Endothelial cell of umbilical vein (primary cell): ENCODE measurements around the gene SERPINA6. TPM values are rescaled to one million over a fixed set of nuclear protein-coding genes. Genes with fewer than 3 reads are reported as not detected.

ENCODE experiments used
- BruUV-seq: library from RNA; stranded (reverse); fragments of 400-500 nt; replicated peaks from 2 replicates; lab custom pipeline; 2021; lab: Mats Ljungman, UMichigan
- CTCF ChIA-PET: fragments of 300-600, 350-600 bp; sonication (Branson Sonifier 250); formaldehyde crosslinking; loops from one replicate; lab custom pipeline; 2021; ENCODE audit warnings: antibody characterized with exemption, inconsistent platforms; lab: Charles Lee
- POLR2A ChIA-PET: fragments of 300-600, 350-600 bp; sonication (Branson Sonifier 250); formaldehyde crosslinking; loops from one replicate; lab custom pipeline; 2021; ENCODE audit warnings: antibody characterized with exemption, inconsistent platforms; lab: Charles Lee
- DNase-seq: peaks from one replicate; pipeline ENCODE4 v3.0.0-alpha.2; 2011; ENCODE audit warnings: low read depth, low spot score
- FAIRE-seq: peaks from 2 replicates; lab custom pipeline; 2011; peaks lifted over from hg19 to GRCh38; lab: Jason Lieb, UNC
- H2AFZ ChIP-seq: 2 replicates; pipeline ENCODE4 v1.6.0; 2012; ENCODE audit warnings: low read depth, low read length, control low read depth, inconsistent platforms
- H3K27ac ChIP-seq: 2 replicates; pipeline ENCODE4 v1.5.1; 2011; ENCODE audit warnings: low read depth, mild to moderate bottlenecking, control low read depth, low read length, moderate library complexity; ENCODE audit not compliant: insufficient read depth
- H3K27me3 ChIP-seq, 2 experiments: 2 replicates each; pipeline versions ENCODE4 v1.6.0 to v1.6.1; 2011; ENCODE audit warnings: low read length in 2 of 2, mixed read lengths in 1 of 2; ENCODE audit not compliant: control insufficient read depth in 2 of 2, insufficient read depth in 2 of 2
- H3K36me3 ChIP-seq, 2 experiments: 2 replicates in 1 of 2; 3 replicates in 1 of 2; pipeline ENCODE4 v1.5.1; 2011; ENCODE audit warnings: low read length in 2 of 2, mild to moderate bottlenecking in 1 of 2, moderate library complexity in 1 of 2; ENCODE audit not compliant: control insufficient read depth in 2 of 2, insufficient read depth in 2 of 2; ENCODE audit errors: extremely low read depth in 1 of 2
- H3K4me1 ChIP-seq: 3 replicates; pipeline ENCODE4 v1.5.1; 2011; ENCODE audit warnings: mild to moderate bottlenecking, low read length; ENCODE audit not compliant: control insufficient read depth, insufficient read depth; ENCODE audit errors: extremely low read depth
- H3K4me2 ChIP-seq: 2 replicates; pipeline ENCODE4 v1.6.1; 2011; ENCODE audit warnings: low read length, control low read depth, mixed read lengths; ENCODE audit not compliant: insufficient read depth
- H3K4me3 ChIP-seq, 3 experiments: fragments of 200-600 bp in 1 of 3; sonication (generic), shearing (Covaris generic) in 1 of 3; replicated peaks in 1 of 3; 2 replicates each; pipeline ENCODE4 v1.5.1; 2011 to 2016; ENCODE audit warnings: control low read depth in 3 of 3, low read length in 3 of 3, mild to moderate bottlenecking in 2 of 3, inconsistent platforms in 1 of 3, low read depth in 1 of 3, moderate library complexity in 1 of 3; ENCODE audit not compliant: insufficient read depth in 1 of 3
- H3K79me2 ChIP-seq: 2 replicates; pipeline ENCODE4 v1.6.0; 2012; ENCODE audit warnings: low read length, inconsistent platforms; ENCODE audit not compliant: control insufficient read depth, insufficient read depth
- H3K9ac ChIP-seq: replicated peaks from 2 replicates; pipeline ENCODE3; 2011; ENCODE audit warnings: low read length, control low read depth; ENCODE audit not compliant: insufficient read depth; ENCODE audit errors: extremely low read depth
- H3K9me1 ChIP-seq: replicated peaks from 3 replicates; pipeline ENCODE4 v1.6.0; 2011; ENCODE audit warnings: mild to moderate bottlenecking, low read length; ENCODE audit not compliant: control insufficient read depth, insufficient read depth; ENCODE audit errors: extremely low read depth
- H3K9me3 ChIP-seq: replicated peaks from 2 replicates; pipeline ENCODE4 v1.5.1; 2012; ENCODE audit warnings: low read length, inconsistent platforms; ENCODE audit not compliant: control insufficient read depth, insufficient read depth
- H4K20me1 ChIP-seq: replicated peaks from 2 replicates; pipeline ENCODE3; 2011; ENCODE audit warnings: mild to moderate bottlenecking, low read length; ENCODE audit not compliant: control insufficient read depth, insufficient read depth; ENCODE audit errors: extremely low read depth
- CTCF ChIP-seq, 2 donors: IDR thresholded peaks; 1 replicate in 1 of 2; 2 replicates in 1 of 2; pipeline ENCODE4 v1.5.1; 2011; ENCODE audit warnings: low read length in 2 of 2, mild to moderate bottlenecking in 2 of 2, moderate library complexity in 2 of 2, control low read depth in 1 of 2, inconsistent platforms in 1 of 2, low read depth in 1 of 2; ENCODE audit not compliant: insufficient read depth in 1 of 2; ENCODE audit errors: extremely low read depth in 1 of 2
- FOS ChIP-seq: IDR thresholded peaks from 2 replicates; pipeline ENCODE4 v1.6.1; 2011; ENCODE audit warnings: mild to moderate bottlenecking, low read length, moderate library complexity, borderline replicate concordance; ENCODE audit not compliant: insufficient read depth
- GATA2 ChIP-seq: IDR thresholded peaks from 2 replicates; pipeline ENCODE4 v1.7.0; 2011; ENCODE audit warnings: low read depth, mild to moderate bottlenecking, moderate library complexity, mixed read lengths, low read length; ENCODE audit not compliant: insufficient read length, insufficient read depth
- MAX ChIP-seq: IDR thresholded peaks from 2 replicates; pipeline ENCODE4 v1.6.1; 2011; ENCODE audit not compliant: insufficient read depth, insufficient read length
- POLR2AphosphoS5 ChIP-seq: IDR thresholded peaks from 2 replicates; pipeline ENCODE4 v1.6.1; 2012; ENCODE audit warnings: low read depth, mild to moderate bottlenecking, control low read depth, low read length, moderate library complexity; ENCODE audit not compliant: insufficient read depth
- dilution Hi-C: fragments of 300-500 bp; cut with MboI; formaldehyde crosslinking; loops from one replicate; pipeline ENCODE4 v1.15.0; 2019; ENCODE audit warnings: low sequenced_read_pairs; ENCODE audit not compliant: extremely low pct_ligation_motif_present
- intact Hi-C: fragments of 100-400 bp; cut with micrococcal nuclease; formaldehyde crosslinking; loops from one replicate; pipeline ENCODE4 v1.10.0; 2022
- polyA plus RNA-seq, 4 experiments: library from polyadenylated mRNA; depleted of rRNA in 3 of 4; stranded (reverse) in 3 of 4; unstranded in 1 of 4; fragments of >200 nt; gene quantifications; 2 replicates each; pipeline versions ENCODE4 v1.2.1 to v1.2.3, GENCODE V29; 2011 to 2012; ENCODE audit warnings: missing spikeins in 1 of 4
- total RNA-seq: library from RNA; stranded (reverse); gene quantifications from 2 replicates; pipeline ENCODE4 v1.2.3, GENCODE V29; 2021

SERPINA6 gene
- total and polyA plus RNA-seq, 2 donors (not counting 3 experiments of a cell fraction or from before 2014, with no cell fraction given), result not detected

DNA sequence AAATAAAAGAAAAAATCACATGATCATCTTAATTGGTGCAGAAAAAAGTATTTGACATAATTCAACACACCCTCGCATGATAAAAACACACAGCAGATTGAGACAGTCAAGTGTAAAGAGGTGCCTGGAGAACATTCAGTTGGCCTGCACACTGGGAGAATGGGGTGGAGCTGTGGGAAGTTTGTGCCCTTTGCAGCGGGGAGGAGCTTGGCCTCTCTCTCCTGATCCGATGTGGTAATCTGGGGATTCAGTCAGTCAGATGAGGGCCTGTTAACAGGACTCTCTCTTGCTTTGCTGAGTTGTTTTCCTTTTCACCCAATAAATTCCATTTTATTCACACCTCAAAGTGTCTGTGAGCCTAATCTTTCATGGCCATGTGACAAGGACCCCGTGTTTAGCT, 5.9 kb downstream of the SERPINA6 start:
- ChIA-PET POLR2A (no interaction called here), CTCF (no interaction called here)
- no peak overlapping the region for H3K9ac ChIP-seq
- no peaks in the 10 kb centered on the region for H3K9me3 ChIP-seq
- TF ChIP-seq GATA2 (no peak), POLR2AphosphoS5 (no peak), FOS (no peak), MAX (no peak), CTCF (IDR thresholded peaks at IDR 0.05; ENCODE audit: extremely low read depth in 1 of 2, insufficient read depth in 1 of 2, low read depth in 1 of 2, low read length in 2 of 2) (no peak)
- H3K4me3 ChIP-seq, result no peak overlapping the region
- no peaks in the 10 kb centered on the region for H3K79me2 ChIP-seq
- no peaks in the 10 kb centered on the region for H4K20me1 ChIP-seq
- intact Hi-C loops, result no loop called here
- no peaks in the 10 kb centered on the region for H3K4me1 ChIP-seq
- H3K27me3 ChIP-seq, result no peaks in the 10 kb centered on the region
- FAIRE-seq, result no peak
- H2AFZ ChIP-seq, result no peak overlapping the region
- no TSS peak for BruUV-seq
- dilution Hi-C loops, result no loop called here
- no peak for DNase-seq
- H3K4me2 ChIP-seq, result no peak overlapping the region
- no peak overlapping the region for H3K27ac ChIP-seq
- H3K9me1 ChIP-seq, result no peaks in the 10 kb centered on the region
- H3K36me3 ChIP-seq, result no peaks in the 10 kb centered on the region

GRCh38 chr14:94316692-94317091, 6.4 kb downstream of the SERPINA6 start:
- CTCF ChIA-PET, result no interaction called here
- intact Hi-C loops, result no loop called here
- Histone ChIP-seq H3K27ac (no peak overlapping the region), H3K9ac (no peak overlapping the region), H3K4me1 (no peaks in the 10 kb centered on the region), H3K9me3 (no peaks in the 10 kb centered on the region), H3K4me3 (no peak overlapping the region), H3K27me3 (no peaks in the 10 kb centered on the region), H4K20me1 (no peaks in the 10 kb centered on the region), H2AFZ (no peak overlapping the region), H3K4me2 (no peak overlapping the region), H3K79me2 (no peaks in the 10 kb centered on the region), H3K36me3 (no peaks in the 10 kb centered on the region), H3K9me1 (no peaks in the 10 kb centered on the region)
- dilution Hi-C loops, result no loop called here
- POLR2A ChIA-PET, result interaction anchor here (0.6 kb wide), 1 partner anchor 22 kb away, joined by 4 read pairs; no protein-coding TSS in a partner anchor
- DNase-seq (no peak), FAIRE-seq (no peak)
- no TSS peak for BruUV-seq
- no peak for TF ChIP-seq MAX
